Liver (tissue), 9 donors: Measurements from ENCODE around the gene UBE3B. TPM values are rescaled to one million over a fixed set of nuclear protein-coding genes. Genes with fewer than 3 reads are reported as not detected.

Experiments used
- DNase-seq: peaks from one replicate; pipeline ENCODE4 v3.0.0-alpha.2; 2017; ENCODE audit warnings: low spot score
- H3K27ac ChIP-seq, 2 donors: one replicate each; pipeline ENCODE4 v1.7.0; 2013; ENCODE audit warnings: inconsistent platforms in 2 of 2, low read length in 2 of 2, control low read depth in 1 of 2, low read depth in 1 of 2, mild to moderate bottlenecking in 1 of 2
- H3K27me3 ChIP-seq, 4 donors: one replicate each; pipeline versions ENCODE4 v1.6.1 to v1.7.0; 2013; ENCODE audit warnings: low read length in 3 of 4, inconsistent platforms in 1 of 4, mild to moderate bottlenecking in 1 of 4, moderate library complexity in 1 of 4; ENCODE audit not compliant: control insufficient read depth in 4 of 4, insufficient read depth in 4 of 4
- H3K36me3 ChIP-seq, 4 donors: one replicate each; pipeline versions ENCODE4 v1.6.1 to v1.7.0; 2013; ENCODE audit warnings: low read length in 3 of 4, mild to moderate bottlenecking in 3 of 4, low read depth in 1 of 4, moderate library complexity in 1 of 4; ENCODE audit not compliant: control insufficient read depth in 4 of 4, insufficient read depth in 3 of 4
- H3K4me1 ChIP-seq, 4 donors: one replicate each; pipeline versions ENCODE4 v1.6.1 to v1.7.0; 2013; ENCODE audit warnings: low read length in 3 of 4, mild to moderate bottlenecking in 3 of 4, moderate library complexity in 1 of 4; ENCODE audit not compliant: control insufficient read depth in 4 of 4, insufficient read depth in 4 of 4
- H3K4me3 ChIP-seq, 3 donors: one replicate each; pipeline versions ENCODE4 v1.6.1 to v1.7.0; 2013; ENCODE audit warnings: low read length in 3 of 3, control low read depth in 1 of 3, low read depth in 1 of 3, mild to moderate bottlenecking in 1 of 3
- H3K9ac ChIP-seq, 2 donors: one replicate each; pipeline ENCODE4 v1.7.0; 2013; ENCODE audit warnings: low read length in 2 of 2, mild to moderate bottlenecking in 2 of 2, moderate library complexity in 2 of 2, control low read depth in 1 of 2, low read depth in 1 of 2
- H3K9me3 ChIP-seq, 4 donors: one replicate each; pipeline versions ENCODE4 v1.6.1 to v1.7.0; 2013; ENCODE audit warnings: low read length in 3 of 4; ENCODE audit not compliant: control insufficient read depth in 4 of 4
- ATF3 ChIP-seq: IDR thresholded peaks from 2 replicates; pipeline ENCODE4 v1.6.1; 2016; ENCODE audit warnings: antibody characterized with exemption
- CTCF ChIP-seq: fragments of 150-350 bp; IDR thresholded peaks from 2 replicates; pipeline ENCODE4 v1.5.1; 2017; ENCODE audit warnings: improper control_type of control experiment, low read depth, low read length; ENCODE audit not compliant: missing input control
- EGR1 ChIP-seq, 2 donors: IDR thresholded peaks; 2 replicates each; pipeline ENCODE4 v1.6.1; 2016 to 2018; ENCODE audit warnings: antibody characterized with exemption in 2 of 2, low read depth in 2 of 2
- FOXA1 ChIP-seq: IDR thresholded peaks from 2 replicates; pipeline ENCODE4 v1.6.1; 2016; ENCODE audit warnings: antibody characterized with exemption
- FOXA2 ChIP-seq: IDR thresholded peaks from 2 replicates; pipeline ENCODE4 v1.6.1; 2016; ENCODE audit warnings: antibody characterized with exemption
- JUND ChIP-seq, 2 donors: IDR thresholded peaks; 2 replicates each; pipeline ENCODE4 v1.6.1; 2016; ENCODE audit warnings: antibody characterized with exemption in 2 of 2
- MAX ChIP-seq: IDR thresholded peaks from 2 replicates; pipeline ENCODE4 v1.6.1; 2016; ENCODE audit warnings: antibody characterized with exemption
- RAD21 ChIP-seq, 2 donors: IDR thresholded peaks; 2 replicates each; pipeline ENCODE4 v1.6.1; 2016; ENCODE audit warnings: antibody characterized with exemption in 2 of 2, mild to moderate bottlenecking in 2 of 2
- REST ChIP-seq: IDR thresholded peaks from 2 replicates; pipeline ENCODE4 v1.6.1; 2016; ENCODE audit warnings: antibody characterized with exemption, mild to moderate bottlenecking
- RXRA ChIP-seq, 2 donors: IDR thresholded peaks; 2 replicates each; pipeline ENCODE4 v1.6.1; 2017 to 2018; ENCODE audit warnings: antibody characterized with exemption in 2 of 2, mild to moderate bottlenecking in 1 of 2
- TAF1 ChIP-seq: conservative IDR thresholded peaks from 2 replicates; pipeline ENCODE4 v1.6.1; 2016; ENCODE audit warnings: antibody characterized with exemption, mild to moderate bottlenecking
- YY1 ChIP-seq: IDR thresholded peaks from 2 replicates; pipeline ENCODE4 v1.6.1; 2016; ENCODE audit warnings: antibody characterized with exemption, mild to moderate bottlenecking
- ZBTB33 ChIP-seq: IDR thresholded peaks from 2 replicates; pipeline ENCODE4 v1.6.1; 2016; ENCODE audit warnings: antibody characterized with exemption
- WGBS: extraction: QIAGEN DNeasy Blood & Tissue Kit; methylation state at CpG from one replicate; pipeline ENCODE4 v1.1.7; 2013; 5-methylcytosine and 5-hydroxymethylcytosine counted together
- polyA plus RNA-seq, 2 donors: library from polyadenylated mRNA; stranded (reverse) in 1 of 2; unstranded in 1 of 2; fragments of 200-250 nt in 1 of 2; fragments of >200 nt in 1 of 2; fragmentation: Nextera tagmentation in 1 of 2; extraction: Ambion mirVana in 1 of 2; gene quantifications; one replicate each; pipeline versions ENCODE4 v1.2.1 to v1.2.3, GENCODE V29; 2013 to 2015
- total RNA-seq, 2 donors: library from RNA; depleted of rRNA; stranded (reverse); fragments of >200 nt; gene quantifications; one replicate each; pipeline ENCODE4 v1.2.3, GENCODE V29; 2014
- donor health status: healthy.
- donor health status: healthy.
- donor health status: healthy.
- donor health status: healthy.
- donor health status: healthy.

The UBE3B gene
- total and polyA plus RNA-seq, 4 donors: 9.3 to 43.4 (median 24.1) TPM

- Histone ChIP-seq H3K27ac (no peak overlapping the region), H3K36me3 (peaks cover 0 to 9% (median 4%) of the 10 kb centered on the region in 4 donors), H3K9ac (no peak overlapping the region), H3K4me1 (peaks cover 0 to 7% (median 3%) of the 10 kb centered on the region in 4 donors), H3K9me3 (no peaks in the 10 kb centered on the region), H3K27me3 (no peaks in the 10 kb centered on the region), H3K4me3 (no peak overlapping the region)
- TF ChIP-seq EGR1 (IDR thresholded peaks at IDR 0.05; ENCODE audit: low read depth in 2 of 2): no peak
- TF ChIP-seq CTCF: no peak
- TF ChIP-seq JUND (IDR thresholded peaks at IDR 0.05): no peak
- TF ChIP-seq ATF3: no peak
- no peak for TF ChIP-seq MAX
- no peak for TF ChIP-seq FOXA1
- TF ChIP-seq YY1: no peak
- DNase-seq: no peak
- 93% methylated on average over 5 of the region's 5 CpGs for WGBS
Observed at GRCh38 chr12:109443794-109444193, 33.6 kb upstream of the UBE3B start.

GRCh38 chr12:109444259-109444658, 33.2 kb upstream of the UBE3B start:
- Histone ChIP-seq H3K9me3 (no peaks in the 10 kb centered on the region), H3K36me3 (peaks cover 0 to 9% (median 4%) of the 10 kb centered on the region in 4 donors), H3K27ac (no peak overlapping the region)

More at GRCh38 chr12:109444259-109444658, 33.2 kb upstream of the UBE3B start:
- 80% methylated on average over 6 of the region's 6 CpGs for WGBS
- H3K4me3 ChIP-seq: no peak overlapping the region
- TF ChIP-seq RXRA (IDR thresholded peaks at IDR 0.05) (no peak), TAF1 (no peak), ZBTB33 (no peak), REST (no peak), YY1 (no peak), MAX (no peak), CTCF (no peak), RAD21 (IDR thresholded peaks at IDR 0.05) (no peak), FOXA2 (no peak), EGR1 (IDR thresholded peaks at IDR 0.05; ENCODE audit: low read depth in 2 of 2) (no peak)
- no peak overlapping the region for H3K9ac ChIP-seq
- no peaks in the 10 kb centered on the region for H3K27me3 ChIP-seq
- H3K4me1 ChIP-seq: peaks cover 0 to 9% (median 4%) of the 10 kb centered on the region in 4 donors
- no peak for DNase-seq
